H1 (cell line): ENCODE results near the gene ASCC2. TPM values are rescaled to one million over a fixed set of nuclear protein-coding genes. Genes with fewer than 3 reads are reported as not detected.

Experiments
- CTCF ChIA-PET: fragments of 300-600 bp; sonication (Branson Sonifier 250); formaldehyde crosslinking; loops from one replicate; lab custom pipeline; 2021; ENCODE audit not compliant: partially characterized antibody; lab: Charles Lee
- POLR2A ChIA-PET: fragments of 300-600 bp; sonication (Branson Sonifier 250); formaldehyde crosslinking; loops from one replicate; lab custom pipeline; 2021; ENCODE audit warnings: inconsistent platforms; ENCODE audit not compliant: partially characterized antibody; lab: Charles Lee
- DNase-seq, 2 experiments: peaks; one replicate each; pipeline versions ENCODE4 v3.0.0 to v3.0.0-alpha.2; 2010 to 2022; ENCODE audit warnings: low spot score in 2 of 2, low read depth in 1 of 2, mixed read lengths in 1 of 2
- FAIRE-seq: peaks from 2 replicates; lab custom pipeline; 2011; peaks lifted over from hg19 to GRCh38; lab: Jason Lieb, UNC
- H2AFZ ChIP-seq: 2 replicates; pipeline ENCODE4 v1.8.1; 2012; ENCODE audit warnings: low read length, inconsistent platforms
- H2AK5ac ChIP-seq: 2 replicates; pipeline ENCODE4 v1.6.1; 2013; ENCODE audit warnings: low read depth, low read length
- H2BK120ac ChIP-seq: replicated peaks from 2 replicates; pipeline ENCODE3; 2013; ENCODE audit warnings: low read depth, low read length, inconsistent platforms
- H2BK12ac ChIP-seq: 2 replicates; pipeline ENCODE4 v1.6.1; 2013; ENCODE audit warnings: low read depth, low read length
- H2BK15ac ChIP-seq: 2 replicates; pipeline ENCODE4 v1.6.1; 2013; ENCODE audit warnings: low read length
- H2BK20ac ChIP-seq: 2 replicates; pipeline ENCODE4 v1.6.1; 2013; ENCODE audit warnings: low read length
- H2BK5ac ChIP-seq: 2 replicates; pipeline ENCODE4 v1.6.1; 2013; ENCODE audit warnings: low read depth, low read length
- H3K14ac ChIP-seq: 2 replicates; pipeline ENCODE4 v1.6.1; 2013; ENCODE audit warnings: inconsistent platforms; ENCODE audit not compliant: insufficient read length
- H3K18ac ChIP-seq: 2 replicates; pipeline ENCODE4 v1.6.1; 2013; ENCODE audit warnings: low read length; ENCODE audit errors: extremely low read depth
- H3K23ac ChIP-seq: 2 replicates; pipeline ENCODE4 v1.6.1; 2013; ENCODE audit warnings: inconsistent platforms; ENCODE audit not compliant: insufficient read length
- H3K23me2 ChIP-seq: 2 replicates; pipeline ENCODE4 v1.6.1; 2013; ENCODE audit warnings: low read depth, low read length
- H3K27ac ChIP-seq: 2 replicates; pipeline ENCODE4 v1.6.1; 2011; ENCODE audit warnings: low read depth, low read length, inconsistent platforms
- H3K27me3 ChIP-seq, 4 experiments: replicated peaks in 1 of 4; 1 replicate in 1 of 4; 2 replicates in 3 of 4; pipeline versions ENCODE4 v1.6.1 to v1.8.1; 2011 to 2013; ENCODE audit warnings: low read length in 3 of 4, mild to moderate bottlenecking in 3 of 4, inconsistent platforms in 2 of 4, mixed read lengths in 2 of 4, moderate library complexity in 1 of 4; ENCODE audit not compliant: control insufficient read depth in 3 of 4, insufficient read depth in 3 of 4; ENCODE audit errors: extremely low read depth in 1 of 4
- H3K36me3 ChIP-seq, 4 experiments: 2 replicates each; pipeline versions ENCODE4 v1.6.1 to v1.8.1; 2011 to 2013; ENCODE audit warnings: mild to moderate bottlenecking in 4 of 4, low read length in 3 of 4, moderate library complexity in 2 of 4, control low read depth in 1 of 4, inconsistent platforms in 1 of 4; ENCODE audit not compliant: insufficient read depth in 4 of 4, control insufficient read depth in 2 of 4
- H3K4ac ChIP-seq: replicated peaks from 2 replicates; pipeline ENCODE3; 2013; ENCODE audit warnings: low read length, low read depth, mixed read lengths, inconsistent platforms; ENCODE audit not compliant: insufficient read length
- H3K4me1 ChIP-seq, 4 experiments: replicated peaks in 1 of 4; 1 replicate in 1 of 4; 2 replicates in 3 of 4; pipeline versions ENCODE4 v1.6.1 to v1.8.1; 2011 to 2013; ENCODE audit warnings: low read length in 3 of 4, inconsistent platforms in 2 of 4, mixed read lengths in 1 of 4; ENCODE audit not compliant: insufficient read depth in 4 of 4, control insufficient read depth in 3 of 4
- H3K4me2 ChIP-seq, 2 experiments: 2 replicates each; pipeline versions ENCODE4 v1.6.1 to v1.8.1; 2011 to 2013; ENCODE audit warnings: low read depth in 2 of 2, low read length in 2 of 2, control low read depth in 1 of 2, inconsistent platforms in 1 of 2, mild to moderate bottlenecking in 1 of 2; ENCODE audit not compliant: insufficient read depth in 1 of 2
- H3K4me3 ChIP-seq, 4 experiments: fragments of 200-600, 300-600 bp in 1 of 4; sonication (generic), shearing (Covaris generic), sonication (Bioruptor Twin) in 1 of 4; 2 replicates each; pipeline versions ENCODE4 v1.5.1 to v1.8.1; 2011 to 2016; ENCODE audit warnings: low read length in 4 of 4, low read depth in 3 of 4, control low read depth in 2 of 4, inconsistent platforms in 2 of 4, mild to moderate bottlenecking in 2 of 4, mixed read lengths in 1 of 4, moderate library complexity in 1 of 4; ENCODE audit not compliant: insufficient read depth in 2 of 4; ENCODE audit errors: extremely low read depth in 1 of 4
- H3K56ac ChIP-seq: replicated peaks from 2 replicates; pipeline ENCODE3; 2013; ENCODE audit warnings: low read depth, mild to moderate bottlenecking, mixed read lengths, low read length, inconsistent platforms; ENCODE audit not compliant: insufficient read length
- H3K79me1 ChIP-seq: 2 replicates; pipeline ENCODE4 v1.6.1; 2013; ENCODE audit warnings: low read depth, low read length, control low read depth
- H3K79me2 ChIP-seq, 2 experiments: 2 replicates each; pipeline versions ENCODE4 v1.6.1 to v1.8.1; 2012 to 2013; ENCODE audit warnings: low read length in 2 of 2, mild to moderate bottlenecking in 2 of 2, inconsistent platforms in 1 of 2; ENCODE audit not compliant: insufficient read depth in 2 of 2, control insufficient read depth in 1 of 2
- H3K9ac ChIP-seq, 4 experiments: replicated peaks in 1 of 4; 1 replicate in 1 of 4; 2 replicates in 3 of 4; pipeline versions ENCODE4 v1.6.1 to v1.8.1; 2011 to 2013; ENCODE audit warnings: low read depth in 3 of 4, low read length in 3 of 4, control low read depth in 2 of 4, mild to moderate bottlenecking in 2 of 4, moderate library complexity in 2 of 4, inconsistent platforms in 1 of 4; ENCODE audit errors: extremely low read depth in 1 of 4
- H3K9me3 ChIP-seq, 2 experiments: 2 replicates each; pipeline versions ENCODE4 v1.6.1 to v1.8.1; 2012 to 2013; ENCODE audit warnings: mild to moderate bottlenecking in 2 of 2, moderate library complexity in 2 of 2, control low read depth in 1 of 2, inconsistent platforms in 1 of 2, low read depth in 1 of 2, low read length in 1 of 2, mixed read lengths in 1 of 2; ENCODE audit not compliant: insufficient read depth in 2 of 2
- H4K20me1 ChIP-seq, 2 experiments: replicated peaks in 1 of 2; 2 replicates each; pipeline versions ENCODE3 to v1.8.1; 2011 to 2013; ENCODE audit warnings: inconsistent platforms in 2 of 2, low read length in 2 of 2, mild to moderate bottlenecking in 1 of 2; ENCODE audit not compliant: insufficient read depth in 2 of 2, control insufficient read depth in 1 of 2
- H4K5ac ChIP-seq: 2 replicates; pipeline ENCODE4 v1.6.1; 2013; ENCODE audit warnings: low read length, low read depth, mixed read lengths, inconsistent platforms; ENCODE audit not compliant: insufficient read length
- H4K8ac ChIP-seq: 2 replicates; pipeline ENCODE4 v1.8.0; 2013; ENCODE audit warnings: mild to moderate bottlenecking, moderate library complexity, low read length, inconsistent platforms; ENCODE audit not compliant: insufficient read depth; ENCODE audit errors: extremely low read depth
- H4K91ac ChIP-seq: replicated peaks from 2 replicates; pipeline ENCODE3; 2013; ENCODE audit warnings: low read length, mixed read lengths, inconsistent platforms; ENCODE audit not compliant: insufficient read length
- BRCA1 ChIP-seq: IDR thresholded peaks from 2 replicates; pipeline ENCODE4 v1.6.1; 2012; ENCODE audit warnings: low read depth, low read length, improper control_type of control experiment
- MAFK ChIP-seq: IDR thresholded peaks from 2 replicates; pipeline ENCODE4 v1.6.1; 2012; ENCODE audit warnings: low read depth, mild to moderate bottlenecking, improper control_type of control experiment, low read length
- WGBS, 2 experiments: shearing (Covaris generic) in 1 of 2; methylation state at CpG; one replicate each; pipeline versions ENCODE4 v1.1.6 to v1.1.7; 2013 to 2015; ENCODE audit warnings: low lambda C conversion rate in 2 of 2, mixed read lengths in 2 of 2, inconsistent platforms in 1 of 2, low coverage in 1 of 2, missing lambda C conversion rate in 1 of 2; ENCODE audit not compliant: insufficient replicate concordance in 2 of 2, insufficient coverage in 1 of 2, insufficient read length in 1 of 2; ENCODE audit errors: extremely low coverage in 1 of 2, missing lambda C conversion rate in 1 of 2; 5-methylcytosine and 5-hydroxymethylcytosine counted together
- polyA plus RNA-seq, 7 experiments: library from polyadenylated mRNA; depleted of rRNA in 3 of 7; stranded (reverse) in 5 of 7; unstranded in 2 of 7; fragments of >200 nt in 5 of 7; fragments of 200-250 nt in 2 of 7; gene quantifications; 1 replicate in 5 of 7; 2 replicates in 1 of 7; 4 replicates in 1 of 7; pipeline versions ENCODE4 v1.2.1 to v1.2.3, GENCODE V29; 2011 to 2013; ENCODE audit warnings: missing spikeins in 2 of 7, mixed read lengths in 2 of 7
- total RNA-seq: library from RNA; stranded (reverse); fragmentation: NEBNext Ultra II Directional; extraction: Animal tissue kit (Norgen Biotek cat#: 25700); gene quantifications from 2 replicates; pipeline ENCODE4 v1.2.1, GENCODE V29; 2021

ASCC2 gene
- total and polyA plus RNA-seq, 2 of the 8 experiments (the other 6 are each of a cell fraction or from before 2014, with no cell fraction given): 35.0 to 35.8 TPM

GRCh38 chr22:29825578-29825977 lies 12.5 kb downstream of the ASCC2 start:
- Histone ChIP-seq H3K79me2 (no peaks in the 10 kb centered on the region), H3K9me3 (no peaks in the 10 kb centered on the region), H2BK5ac (no peak overlapping the region), H4K20me1 (no peaks in the 10 kb centered on the region), H3K36me3 (peaks cover 2 to 23% (median 12%) of the 10 kb centered on the region in 4 experiments; a peak in 6 of 8 replicates), H4K8ac (no peak overlapping the region; the same call in 1 of the 2 replicates), H2BK120ac (no peak overlapping the region), H3K27ac (no peak overlapping the region), H3K23ac (no peak overlapping the region), H3K27me3 (no peaks in the 10 kb centered on the region), H2AFZ (no peak overlapping the region), H3K4ac (no peak overlapping the region), H2BK15ac (no peak overlapping the region), H2AK5ac (no peak overlapping the region), H3K56ac (no peak overlapping the region), H4K91ac (no peak overlapping the region), H2BK12ac (no peak overlapping the region), H3K4me1 (no peaks in the 10 kb centered on the region; a peak in 1 of 7 replicates), H3K18ac (no peak overlapping the region), H3K23me2 (peaks cover 3% of the 10 kb centered on the region; the same call in 1 of the 2 replicates), H2BK20ac (no peak overlapping the region), H3K79me1 (no peaks in the 10 kb centered on the region), H3K14ac (no peak overlapping the region), H4K5ac (no peak overlapping the region), H3K9ac (no peak overlapping the region), H3K4me3 (no peak overlapping the region), H3K4me2 (no peak overlapping the region)
- ChIA-PET CTCF (interaction anchor here (1.2 kb wide), 1 partner anchor 10 kb away, joined by 4 read pairs; no protein-coding TSS in a partner anchor), POLR2A (no interaction called here)
- no peak for DNase-seq
- WGBS, 2 experiments: 92% methylated on average over 17 of the region's 17 CpGs; no CpG with 5 or more reads in 1 of the 2 experiments
- no peak for TF ChIP-seq MAFK
- TF ChIP-seq BRCA1: no peak
- no peak for FAIRE-seq
